Panc1 (cell line): Measurements from ENCODE around the gene HMHB1. TPM values are rescaled to one million over a fixed set of nuclear protein-coding genes. Genes with fewer than 3 reads are reported as not detected.

Source experiments
- ATAC-seq: fragments of 200-7000 bp; cut with Tn5 transposase; 2 replicates; pipeline ENCODE4 v1.9.1; 2020; ENCODE audit warnings: mild to moderate bottlenecking, moderate library complexity
- BruUV-seq: library from RNA; stranded (reverse); fragments of 400-500 nt; replicated peaks from 2 replicates; lab custom pipeline; 2021; lab: Mats Ljungman, UMichigan
- CTCF ChIA-PET: fragments of 300-600 bp; sonication (Branson Sonifier 250); formaldehyde crosslinking; loops from one replicate; lab custom pipeline; 2022; ENCODE audit warnings: antibody characterized with exemption; lab: Charles Lee
- POLR2A ChIA-PET: fragments of 300-600 bp; sonication (Branson Sonifier 250); formaldehyde crosslinking; loops from one replicate; lab custom pipeline; 2022; ENCODE audit warnings: antibody characterized with exemption; lab: Charles Lee
- DNase-seq: peaks from one replicate; pipeline ENCODE4 v3.0.0-alpha.2; 2010; ENCODE audit warnings: low read depth, low spot score
- H3K27ac ChIP-seq: 2 replicates; pipeline ENCODE4 v1.5.1; 2011; ENCODE audit warnings: mild to moderate bottlenecking, low read length, inconsistent platforms
- H3K27me3 ChIP-seq: fragments of 200-500 bp; sonication (Bioruptor generic); 2 replicates; pipeline ENCODE4 v1.6.0; 2014; ENCODE audit warnings: low read length, inconsistent platforms; ENCODE audit not compliant: control insufficient read depth, insufficient read depth
- H3K36me3 ChIP-seq: fragments of 200-500 bp; sonication (Bioruptor generic); 2 replicates; pipeline ENCODE4 v1.5.1; 2014; ENCODE audit warnings: inconsistent platforms, mild to moderate bottlenecking, low read length, moderate library complexity; ENCODE audit not compliant: control insufficient read depth, insufficient read depth
- H3K4me1 ChIP-seq: 2 replicates; pipeline ENCODE4 v1.5.1; 2011; ENCODE audit warnings: inconsistent platforms, mild to moderate bottlenecking, low read length, moderate library complexity; ENCODE audit not compliant: control insufficient read depth, insufficient read depth
- H3K4me3 ChIP-seq, 2 experiments: 2 replicates each; pipeline ENCODE4 v1.5.1; 2011 to 2012; ENCODE audit warnings: low read depth in 2 of 2, low read length in 2 of 2, mild to moderate bottlenecking in 2 of 2, inconsistent platforms in 1 of 2, moderate library complexity in 1 of 2
- H3K9me3 ChIP-seq: fragments of 200-500 bp; sonication (Bioruptor generic); 2 replicates; pipeline ENCODE4 v1.5.1; 2014; ENCODE audit warnings: low read depth, mild to moderate bottlenecking, inconsistent platforms, low read length, moderate library complexity; ENCODE audit not compliant: control insufficient read depth, insufficient read depth
- POLR2AphosphoS5 ChIP-seq: IDR thresholded peaks from 2 replicates; pipeline ENCODE4 v1.6.1; 2012; ENCODE audit warnings: mild to moderate bottlenecking, low read depth, low read length, moderate library complexity
- SIN3A ChIP-seq: IDR thresholded peaks from 2 replicates; pipeline ENCODE4 v1.6.1; 2012; ENCODE audit warnings: low read depth, mild to moderate bottlenecking, low read length, moderate library complexity, borderline replicate concordance; ENCODE audit not compliant: insufficient read depth
- TCF7L2 ChIP-seq: IDR thresholded peaks from 2 replicates; pipeline ENCODE4 v1.6.1; 2011; ENCODE audit warnings: mild to moderate bottlenecking, low read depth, low read length, inconsistent platforms
- in situ Hi-C: cut with HindIII; loops from 2 replicates; pipeline ENCODE4 v1.10.0; 2016; ENCODE audit warnings: low sequenced_read_pairs, low pct_unique_long_range_greater_than_20kb
- intact Hi-C: fragments of 100-400 bp; cut with micrococcal nuclease; formaldehyde crosslinking; loops from one replicate; pipeline ENCODE4 v1.10.0; 2022; ENCODE audit not compliant: unreplicated experiment
- total RNA-seq: library from RNA; stranded (reverse); gene quantifications from one replicate; pipeline ENCODE4 v1.2.1, GENCODE V29; 2021; ENCODE audit not compliant: unreplicated experiment
- TF ChIP-seq, protein P1 (sequence below), 2 experiments: IDR thresholded peaks; 2 replicates each; pipeline ENCODE4 v1.6.1; 2011 to 2012; ENCODE audit warnings: low read depth in 2 of 2, control low read depth in 1 of 2, low read length in 1 of 2, mild to moderate bottlenecking in 1 of 2, moderate library complexity in 1 of 2; ENCODE audit not compliant: insufficient read depth in 1 of 2
- TF ChIP-seq, protein P2 (sequence below): fragments of 450-650 bp; IDR thresholded peaks from 2 replicates; pipeline ENCODE4 v1.5.1; 2017; ENCODE audit warnings: mild to moderate bottlenecking

The HMHB1 gene
- total RNA-seq, 1 experiment from 2014 or later, result not detected

DNA sequence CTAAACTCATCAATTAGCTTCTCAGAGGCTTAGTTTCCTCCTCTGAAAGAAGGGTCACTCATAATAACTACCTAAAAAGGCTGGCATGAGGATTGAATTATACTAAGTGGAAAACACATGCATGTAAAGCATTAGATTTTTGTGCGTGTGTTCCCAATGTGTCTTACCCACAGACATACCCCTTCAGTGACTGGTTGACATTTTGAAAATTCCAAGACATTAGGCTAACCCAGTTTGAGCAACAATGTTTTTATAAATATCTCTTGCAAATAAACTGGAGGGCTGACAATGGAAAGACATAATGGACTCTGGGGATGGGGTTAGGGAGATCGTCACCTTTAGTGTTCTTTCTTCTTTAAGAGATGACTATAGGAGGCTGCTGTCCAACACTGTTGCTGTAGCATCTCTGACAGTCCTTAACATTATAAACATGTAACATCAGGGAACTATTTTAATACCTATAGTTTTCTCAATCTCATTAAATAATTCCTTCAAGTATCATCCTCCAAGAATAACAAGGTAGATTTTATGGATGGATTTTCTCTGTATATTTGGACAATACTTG, 24.3 kb downstream of the HMHB1 start:
- Histone ChIP-seq H3K4me1 (no peaks in the 10 kb centered on the region), H3K36me3 (no peaks in the 10 kb centered on the region), H3K27ac (no peak overlapping the region), H3K27me3 (no peaks in the 10 kb centered on the region), H3K4me3 (no peak overlapping the region), H3K9me3 (no peaks in the 10 kb centered on the region)
- no peak for ATAC-seq
- TF ChIP-seq POLR2AphosphoS5 (no peak), SIN3A (no peak), TCF7L2 (no peak)
- TF ChIP-seq, protein P1, sequence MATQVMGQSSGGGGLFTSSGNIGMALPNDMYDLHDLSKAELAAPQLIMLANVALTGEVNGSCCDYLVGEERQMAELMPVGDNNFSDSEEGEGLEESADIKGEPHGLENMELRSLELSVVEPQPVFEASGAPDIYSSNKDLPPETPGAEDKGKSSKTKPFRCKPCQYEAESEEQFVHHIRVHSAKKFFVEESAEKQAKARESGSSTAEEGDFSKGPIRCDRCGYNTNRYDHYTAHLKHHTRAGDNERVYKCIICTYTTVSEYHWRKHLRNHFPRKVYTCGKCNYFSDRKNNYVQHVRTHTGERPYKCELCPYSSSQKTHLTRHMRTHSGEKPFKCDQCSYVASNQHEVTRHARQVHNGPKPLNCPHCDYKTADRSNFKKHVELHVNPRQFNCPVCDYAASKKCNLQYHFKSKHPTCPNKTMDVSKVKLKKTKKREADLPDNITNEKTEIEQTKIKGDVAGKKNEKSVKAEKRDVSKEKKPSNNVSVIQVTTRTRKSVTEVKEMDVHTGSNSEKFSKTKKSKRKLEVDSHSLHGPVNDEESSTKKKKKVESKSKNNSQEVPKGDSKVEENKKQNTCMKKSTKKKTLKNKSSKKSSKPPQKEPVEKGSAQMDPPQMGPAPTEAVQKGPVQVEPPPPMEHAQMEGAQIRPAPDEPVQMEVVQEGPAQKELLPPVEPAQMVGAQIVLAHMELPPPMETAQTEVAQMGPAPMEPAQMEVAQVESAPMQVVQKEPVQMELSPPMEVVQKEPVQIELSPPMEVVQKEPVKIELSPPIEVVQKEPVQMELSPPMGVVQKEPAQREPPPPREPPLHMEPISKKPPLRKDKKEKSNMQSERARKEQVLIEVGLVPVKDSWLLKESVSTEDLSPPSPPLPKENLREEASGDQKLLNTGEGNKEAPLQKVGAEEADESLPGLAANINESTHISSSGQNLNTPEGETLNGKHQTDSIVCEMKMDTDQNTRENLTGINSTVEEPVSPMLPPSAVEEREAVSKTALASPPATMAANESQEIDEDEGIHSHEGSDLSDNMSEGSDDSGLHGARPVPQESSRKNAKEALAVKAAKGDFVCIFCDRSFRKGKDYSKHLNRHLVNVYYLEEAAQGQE (IDR thresholded peaks at IDR 0.05; ENCODE audit: insufficient read depth in 1 of 2, low read depth in 2 of 2, low read length in 1 of 2), result no peak
- TF ChIP-seq, protein P2, sequence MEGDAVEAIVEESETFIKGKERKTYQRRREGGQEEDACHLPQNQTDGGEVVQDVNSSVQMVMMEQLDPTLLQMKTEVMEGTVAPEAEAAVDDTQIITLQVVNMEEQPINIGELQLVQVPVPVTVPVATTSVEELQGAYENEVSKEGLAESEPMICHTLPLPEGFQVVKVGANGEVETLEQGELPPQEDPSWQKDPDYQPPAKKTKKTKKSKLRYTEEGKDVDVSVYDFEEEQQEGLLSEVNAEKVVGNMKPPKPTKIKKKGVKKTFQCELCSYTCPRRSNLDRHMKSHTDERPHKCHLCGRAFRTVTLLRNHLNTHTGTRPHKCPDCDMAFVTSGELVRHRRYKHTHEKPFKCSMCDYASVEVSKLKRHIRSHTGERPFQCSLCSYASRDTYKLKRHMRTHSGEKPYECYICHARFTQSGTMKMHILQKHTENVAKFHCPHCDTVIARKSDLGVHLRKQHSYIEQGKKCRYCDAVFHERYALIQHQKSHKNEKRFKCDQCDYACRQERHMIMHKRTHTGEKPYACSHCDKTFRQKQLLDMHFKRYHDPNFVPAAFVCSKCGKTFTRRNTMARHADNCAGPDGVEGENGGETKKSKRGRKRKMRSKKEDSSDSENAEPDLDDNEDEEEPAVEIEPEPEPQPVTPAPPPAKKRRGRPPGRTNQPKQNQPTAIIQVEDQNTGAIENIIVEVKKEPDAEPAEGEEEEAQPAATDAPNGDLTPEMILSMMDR, result no peak
- POLR2A ChIA-PET, result no interaction called here
- intact Hi-C loops (no loop called here), in situ Hi-C loops (no loop called here)
- no peak for DNase-seq
- CTCF ChIA-PET, result no interaction called here
- BruUV-seq, result no TSS peak

DNA sequence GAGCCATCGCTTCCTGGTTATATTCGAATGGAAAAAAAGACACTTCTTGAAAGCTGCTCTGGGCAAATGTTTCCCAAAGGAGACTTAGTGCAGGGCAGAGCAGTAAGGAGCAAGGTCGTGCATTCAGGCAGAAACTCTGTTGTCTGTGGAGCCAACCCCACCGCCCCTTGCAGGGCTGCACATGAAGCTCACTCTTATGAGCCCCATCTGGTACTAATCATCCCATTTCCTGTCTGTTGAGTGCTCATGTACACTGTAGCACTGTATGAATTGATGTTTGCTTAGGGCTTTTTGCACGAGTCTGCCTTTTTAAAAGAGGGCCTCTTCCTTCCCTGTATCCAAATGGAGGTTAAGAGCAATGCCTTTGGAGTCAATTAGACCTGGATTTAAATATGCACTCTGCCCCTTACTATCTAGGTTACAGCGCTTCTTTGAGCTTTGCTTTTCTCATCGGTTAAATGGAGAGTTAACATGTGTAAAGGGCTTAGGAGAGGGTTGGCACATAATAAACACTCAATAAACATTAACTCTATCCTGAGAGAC, 25.4 kb downstream of the HMHB1 start:
- no peak for DNase-seq
- TF ChIP-seq TCF7L2, result no peak
- TF ChIP-seq, protein P1 (IDR thresholded peaks at IDR 0.05; ENCODE audit: insufficient read depth in 1 of 2, low read depth in 2 of 2, low read length in 1 of 2), result no peak
- TF ChIP-seq POLR2AphosphoS5, result no peak
- no peak for TF ChIP-seq SIN3A
- TF ChIP-seq, protein P2, result no peak
- no peak for ATAC-seq
- in situ Hi-C loops (no loop called here), intact Hi-C loops (no loop called here)
- ChIA-PET POLR2A (no interaction called here), CTCF (interaction anchor here (0.9 kb wide), 1 partner anchor 12 kb away, joined by 3 read pairs; no protein-coding TSS in a partner anchor)
- no TSS peak for BruUV-seq
- H3K36me3 ChIP-seq, result no peaks in the 10 kb centered on the region
- no peaks in the 10 kb centered on the region for H3K4me1 ChIP-seq
- no peak overlapping the region for H3K4me3 ChIP-seq
- no peaks in the 10 kb centered on the region for H3K27me3 ChIP-seq
- H3K9me3 ChIP-seq, result no peaks in the 10 kb centered on the region
- H3K27ac ChIP-seq, result no peak overlapping the region
